IPS-18c (cell line): ENCODE data around the gene SSPN.
A peak's percentile ranks its signal among the peaks of the same experiment; 100 is the strongest.

ENCODE experiments used
- H3K4me3 ChIP-seq: 2 replicates; pipeline ENCODE4 v1.7.0; 2013; ENCODE audit warnings: low read depth, mild to moderate bottlenecking, low read length, moderate library complexity; ENCODE audit not compliant: insufficient read depth
- H3K9me3 ChIP-seq: one replicate; pipeline ENCODE4 v1.6.1; 2013; ENCODE audit warnings: mild to moderate bottlenecking, low read length, moderate library complexity; ENCODE audit not compliant: control insufficient read depth, insufficient read depth

The SSPN gene, protein sequence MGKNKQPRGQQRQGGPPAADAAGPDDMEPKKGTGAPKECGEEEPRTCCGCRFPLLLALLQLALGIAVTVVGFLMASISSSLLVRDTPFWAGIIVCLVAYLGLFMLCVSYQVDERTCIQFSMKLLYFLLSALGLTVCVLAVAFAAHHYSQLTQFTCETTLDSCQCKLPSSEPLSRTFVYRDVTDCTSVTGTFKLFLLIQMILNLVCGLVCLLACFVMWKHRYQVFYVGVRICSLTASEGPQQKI

DNA sequence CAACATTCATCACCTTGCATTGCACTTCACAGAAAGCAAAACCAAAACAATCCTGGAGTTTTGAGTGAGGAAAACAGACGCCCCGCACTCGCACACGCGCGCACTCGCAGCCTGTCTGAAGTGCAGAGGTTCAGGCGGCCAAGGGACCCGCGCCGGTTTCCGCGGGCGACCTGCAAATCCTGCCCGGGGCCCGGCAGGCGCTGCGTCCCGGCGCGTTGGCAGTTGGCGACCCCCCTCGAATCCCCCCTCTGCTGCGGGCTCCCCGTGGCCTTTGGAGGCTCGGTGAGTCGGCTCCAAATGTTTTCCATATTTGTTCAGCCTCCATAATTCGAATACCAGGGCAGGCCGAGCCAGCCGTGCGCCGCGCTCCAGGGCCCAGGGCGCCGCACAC, at the start of gene SSPN:
TSS of gene SSPN (plus strand) at position 324 of the 391 bp plus-strand sequence. CDS start 100 bp downstream, outside the sequence.
- Histone ChIP-seq H3K9me3 (no peaks in the 10 kb centered on the region), H3K4me3 (peak within 1 kb of the TSS; percentile 38)

DNA sequence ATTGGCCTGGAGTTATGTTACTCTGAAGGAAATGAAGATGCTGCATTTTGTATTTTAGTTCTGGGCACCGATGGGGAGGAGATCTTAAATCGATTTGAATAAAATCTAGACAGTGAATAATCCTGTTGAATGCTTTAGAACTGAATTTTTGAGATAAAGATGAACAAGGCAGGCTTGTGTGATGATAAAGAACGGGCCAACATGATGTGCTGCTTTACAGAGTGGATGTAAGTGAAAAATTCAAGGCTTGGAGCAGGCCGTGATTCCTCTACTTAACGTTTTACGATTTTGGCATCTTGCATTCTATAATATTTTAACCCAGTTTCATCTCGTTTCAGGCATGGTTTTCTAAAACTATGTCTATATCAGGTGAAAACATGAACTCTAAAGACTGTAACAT, 47.1 kb upstream of the SSPN start:
- Histone ChIP-seq H3K9me3 (peaks cover 2% of the 10 kb centered on the region), H3K4me3 (no peak overlapping the region)

DNA sequence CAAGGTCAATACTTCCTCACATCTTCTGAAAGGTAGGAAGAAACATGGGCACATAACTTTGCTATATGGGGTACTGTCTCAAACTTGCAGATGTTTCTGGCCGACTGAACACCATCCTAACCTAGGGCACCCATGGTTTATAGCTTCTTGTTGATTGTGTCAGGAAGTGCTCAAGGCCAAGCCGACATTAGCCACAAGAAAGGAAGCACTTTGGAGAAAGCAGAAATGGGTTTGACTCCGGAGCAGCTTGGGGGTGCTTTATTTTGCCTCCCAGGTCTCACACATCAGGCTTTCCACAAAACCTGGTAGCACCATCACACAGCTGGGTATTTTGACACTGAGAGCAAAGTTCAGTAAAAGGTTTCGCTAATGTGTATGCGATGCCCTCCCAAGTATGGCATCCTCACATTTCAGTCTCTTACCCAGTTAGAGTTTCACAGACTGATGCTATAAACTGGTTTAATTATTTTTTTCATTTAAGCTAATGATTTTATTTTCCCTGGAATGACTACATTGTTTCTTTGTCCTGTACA, 45.3 kb upstream of the SSPN start:
- Histone ChIP-seq H3K9me3 (peaks cover 2% of the 10 kb centered on the region), H3K4me3 (no peak overlapping the region)

DNA sequence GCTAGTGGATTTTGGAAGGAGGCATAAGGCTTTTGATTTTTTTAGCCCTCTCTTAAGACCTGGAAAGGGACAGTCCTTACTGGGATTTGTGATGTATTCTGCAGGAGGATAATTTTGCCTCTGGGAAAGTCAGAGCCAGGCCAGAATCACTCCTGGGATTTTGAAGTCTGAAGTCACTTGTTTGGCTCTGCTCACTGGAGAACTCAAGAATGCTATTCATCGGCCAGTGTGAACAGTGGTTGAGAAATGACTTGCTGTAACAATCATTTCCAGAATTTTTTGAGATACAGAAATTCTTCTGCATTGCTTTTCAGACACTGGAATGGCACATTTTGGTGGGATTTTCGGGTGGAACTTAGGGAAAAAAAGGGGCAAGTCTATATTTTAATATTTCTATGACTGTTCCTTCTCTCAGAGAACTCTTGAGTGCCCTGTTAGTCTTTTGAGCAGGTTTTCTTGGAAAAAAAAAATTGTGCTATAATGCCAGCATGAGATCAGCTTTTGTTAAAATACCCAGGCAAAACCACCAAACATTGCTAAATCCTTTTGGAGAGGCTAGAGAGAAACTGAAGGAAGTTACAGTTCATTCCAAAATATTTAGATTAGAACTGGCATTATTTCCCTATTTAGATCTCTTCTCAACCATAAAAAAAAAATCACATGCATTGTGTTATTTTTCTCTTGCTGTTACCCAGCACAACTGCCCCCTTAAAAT, 44.5 kb upstream of the SSPN start:
- Histone ChIP-seq H3K9me3 (peaks cover 2% of the 10 kb centered on the region), H3K4me3 (no peak overlapping the region)

DNA sequence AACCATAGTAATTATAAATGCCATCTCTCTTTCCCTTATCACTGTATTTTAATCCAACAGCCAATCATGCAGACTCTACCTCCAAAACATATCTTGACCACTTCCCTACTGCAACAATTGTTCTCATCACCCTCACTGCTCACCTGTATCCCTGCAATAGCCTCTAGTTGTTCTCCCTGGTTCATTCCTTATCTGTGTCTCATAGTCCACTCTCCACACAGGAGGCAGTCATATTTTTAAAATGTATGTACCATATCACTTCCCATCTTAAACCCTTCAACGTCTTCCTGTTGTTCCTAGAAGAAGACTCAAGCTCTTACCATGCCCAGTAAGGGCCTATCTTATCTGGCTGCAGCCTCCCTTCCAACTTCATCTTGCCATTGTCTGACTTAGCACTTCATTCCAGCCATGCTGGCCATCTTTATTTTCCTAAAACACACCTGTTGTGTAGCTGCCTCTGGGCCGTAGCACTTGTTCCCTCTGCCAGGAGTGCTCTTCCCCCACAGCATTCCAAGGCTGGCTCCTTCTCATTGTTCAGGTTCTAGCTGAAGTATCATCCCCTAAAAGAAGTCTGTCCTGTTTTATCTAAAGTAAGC, 42.8 kb upstream of the SSPN start:
- H3K9me3 ChIP-seq: peaks cover 2% of the 10 kb centered on the region
- H3K4me3 ChIP-seq: no peak overlapping the region

DNA sequence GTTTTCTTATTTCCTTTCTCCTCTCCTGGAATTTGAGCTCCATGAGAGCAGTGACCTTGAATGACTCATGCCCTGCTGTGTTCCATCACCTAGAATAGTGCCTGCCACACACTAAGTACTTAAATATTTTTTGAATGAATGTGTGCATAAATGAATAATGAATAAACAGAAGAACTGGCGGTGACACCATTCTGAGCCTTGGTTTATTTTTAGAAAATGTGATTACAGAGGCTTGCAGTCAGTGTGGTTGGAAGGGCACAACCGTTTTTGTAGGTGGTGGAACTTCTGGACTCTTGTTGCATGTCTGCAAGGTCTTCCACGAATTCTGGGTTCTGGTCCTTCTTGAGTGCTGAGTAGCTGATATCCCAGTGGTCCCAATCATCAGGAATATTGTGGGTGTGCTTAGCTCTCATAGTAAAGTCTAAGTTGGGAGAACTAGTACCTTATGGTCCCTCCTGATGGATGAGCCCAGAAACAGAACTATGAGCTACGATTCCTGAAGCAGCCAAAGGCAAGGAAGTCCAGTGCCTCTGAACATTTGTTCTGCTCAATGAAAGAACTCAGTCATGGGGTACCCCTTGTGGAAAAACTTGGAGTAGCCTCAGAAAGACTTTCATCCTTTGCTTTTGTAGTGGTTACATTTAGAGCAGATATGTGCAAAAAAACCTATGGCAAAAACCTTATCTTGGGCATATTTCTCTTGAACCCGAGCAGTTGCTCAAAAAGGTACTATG, 41.8 kb upstream of the SSPN start:
- Histone ChIP-seq H3K4me3 (no peak overlapping the region), H3K9me3 (peaks cover 2% of the 10 kb centered on the region)

DNA sequence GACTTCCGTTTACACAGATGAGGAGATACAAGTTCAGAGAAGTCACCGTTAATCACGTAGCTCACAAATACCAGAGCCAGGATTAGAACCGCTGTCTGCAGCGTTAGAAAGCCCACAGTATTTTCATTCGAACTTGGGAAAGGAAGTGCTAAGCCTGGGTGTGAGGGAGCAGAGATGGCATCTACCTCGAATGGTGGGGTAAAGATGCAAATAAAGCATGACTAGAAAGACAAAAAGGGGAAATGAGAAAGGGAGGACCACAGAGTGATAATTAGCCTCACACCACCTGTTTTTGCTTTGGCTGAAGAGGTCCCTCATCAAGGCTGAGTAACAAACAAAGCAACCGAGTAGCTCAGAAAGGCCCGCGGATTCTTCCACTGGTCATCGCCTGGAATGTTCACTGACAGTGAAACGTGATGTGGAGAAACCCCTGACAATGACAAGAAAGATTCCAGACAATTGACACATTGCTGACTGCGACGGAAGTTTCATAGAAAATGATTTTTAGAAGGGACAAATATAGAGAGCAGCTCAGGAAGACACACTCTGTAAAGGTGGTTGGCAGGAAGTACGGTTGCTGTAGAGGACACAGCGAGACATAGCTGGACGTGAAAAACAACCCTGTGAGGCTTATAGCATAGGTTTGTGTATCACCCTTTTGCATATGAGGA, 39.0 kb upstream of the SSPN start:
- no peak overlapping the region for H3K4me3 ChIP-seq
- H3K9me3 ChIP-seq: no peaks in the 10 kb centered on the region

DNA sequence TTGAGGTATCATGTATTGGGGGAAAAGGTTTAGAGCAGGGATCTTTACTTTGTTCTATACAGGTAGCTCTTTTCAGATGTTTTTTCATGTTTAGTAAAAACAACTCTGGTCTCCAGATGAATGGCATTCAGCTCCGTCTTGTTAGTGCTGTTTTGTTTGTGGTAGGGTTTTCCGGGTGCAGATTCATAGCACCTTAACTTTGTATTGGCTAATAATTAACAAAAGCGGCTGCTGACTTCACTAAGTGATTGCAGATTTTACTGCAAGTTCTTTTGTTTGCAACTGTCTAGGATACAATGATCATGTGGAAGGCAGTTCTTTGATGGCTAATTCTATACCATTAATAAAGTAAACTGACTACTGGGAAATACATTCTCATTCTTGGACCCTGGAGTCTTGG, 38.4 kb upstream of the SSPN start:
- H3K4me3 ChIP-seq: no peak overlapping the region

DNA sequence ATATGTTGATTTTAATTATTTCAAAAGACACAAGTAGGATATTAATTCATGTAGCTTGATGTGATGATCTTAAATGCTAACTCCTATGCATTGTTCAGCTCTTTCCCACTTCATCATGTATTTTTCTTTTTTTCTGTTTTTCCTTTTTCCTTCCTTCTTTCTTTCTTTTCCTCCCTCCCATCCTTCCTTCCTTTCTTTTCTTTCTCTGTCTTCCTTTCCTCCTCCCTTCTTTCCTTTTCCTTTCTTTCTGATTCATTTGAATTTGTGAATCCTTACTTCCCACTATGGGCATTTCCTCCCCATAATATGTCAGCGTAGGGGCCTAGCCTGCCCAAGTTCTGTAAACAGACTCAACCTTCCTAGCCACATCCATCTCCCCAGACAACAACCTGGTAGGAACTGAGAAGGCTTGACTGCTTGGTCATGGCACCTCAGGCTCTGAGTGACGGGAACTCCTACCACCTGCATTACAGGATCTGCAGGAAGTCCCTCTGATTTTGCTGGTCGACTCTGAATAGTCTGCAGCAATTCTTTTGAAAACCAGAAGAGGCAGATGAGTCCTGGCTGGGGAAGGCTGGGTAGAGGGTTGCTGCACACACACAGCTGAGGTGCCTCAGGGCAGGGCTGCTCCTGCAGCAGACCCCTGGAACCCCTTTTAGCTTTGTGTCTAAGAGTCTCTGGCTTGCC, 37.2 kb upstream of the SSPN start:
- no peaks in the 10 kb centered on the region for H3K9me3 ChIP-seq
- H3K4me3 ChIP-seq: no peak overlapping the region

More for the DNA sequence above, 38.4 kb upstream of the SSPN start:
- no peaks in the 10 kb centered on the region for H3K9me3 ChIP-seq

DNA sequence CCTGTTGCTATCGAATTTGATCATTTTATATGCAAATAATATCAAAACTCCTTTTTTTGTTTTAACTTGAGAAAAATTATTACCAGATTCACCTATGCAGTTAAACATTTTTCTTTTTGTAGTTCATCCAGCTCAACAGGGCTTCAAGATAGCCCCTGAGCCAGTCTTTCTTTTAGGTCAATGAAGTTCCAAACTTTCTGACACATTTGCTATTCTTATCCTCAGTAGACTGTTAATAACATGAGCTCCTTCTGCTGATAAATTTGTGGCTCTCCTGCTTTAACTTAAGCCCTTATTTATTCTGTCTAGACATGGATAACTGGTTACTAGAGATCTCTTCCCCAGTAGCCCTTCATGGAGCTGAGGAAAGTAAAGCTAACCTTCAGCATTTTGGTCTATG, 33.2 kb upstream of the SSPN start:
- H3K9me3 ChIP-seq: no peaks in the 10 kb centered on the region
- no peak overlapping the region for H3K4me3 ChIP-seq

DNA sequence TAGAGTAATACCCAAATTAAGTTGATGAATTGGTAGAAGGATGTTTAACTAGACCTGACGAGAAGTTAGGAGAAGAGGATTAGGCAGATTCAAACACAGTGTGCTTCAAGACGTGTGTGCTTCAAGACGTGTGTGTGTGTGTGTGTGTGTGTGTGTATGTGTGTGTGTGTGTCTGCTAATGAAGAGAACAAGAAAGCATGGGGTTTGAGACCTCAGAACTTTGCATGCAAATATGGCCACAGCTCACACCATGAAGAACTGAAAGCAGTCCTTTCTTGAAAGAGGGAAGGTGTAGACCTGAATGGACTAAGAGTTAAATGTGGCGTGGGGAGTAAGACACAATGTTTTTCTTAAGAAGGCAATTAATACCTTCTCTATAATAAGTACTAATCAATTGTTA, 32.5 kb upstream of the SSPN start:
- Histone ChIP-seq H3K9me3 (no peaks in the 10 kb centered on the region), H3K4me3 (no peak overlapping the region)

DNA sequence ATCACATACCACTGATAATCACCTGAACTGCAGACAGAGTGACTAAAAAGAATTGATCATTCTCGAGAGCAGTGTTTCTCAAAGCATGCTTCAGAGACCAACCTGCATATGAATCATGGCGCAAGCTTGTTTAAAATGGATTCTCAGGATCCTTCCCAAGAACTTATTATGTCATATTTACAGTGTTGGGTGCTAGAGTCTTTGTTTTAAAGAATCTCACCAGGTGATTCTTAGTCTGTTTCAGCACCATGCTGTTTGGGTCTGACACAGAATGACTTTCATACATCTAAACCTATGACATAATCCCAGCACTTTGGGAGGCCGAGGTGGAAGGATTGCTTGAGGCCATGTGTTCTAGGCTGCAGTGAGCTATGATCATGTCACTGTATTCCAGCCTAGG, 31.3 kb upstream of the SSPN start:
- H3K9me3 ChIP-seq: no peaks in the 10 kb centered on the region
- H3K4me3 ChIP-seq: no peak overlapping the region

DNA sequence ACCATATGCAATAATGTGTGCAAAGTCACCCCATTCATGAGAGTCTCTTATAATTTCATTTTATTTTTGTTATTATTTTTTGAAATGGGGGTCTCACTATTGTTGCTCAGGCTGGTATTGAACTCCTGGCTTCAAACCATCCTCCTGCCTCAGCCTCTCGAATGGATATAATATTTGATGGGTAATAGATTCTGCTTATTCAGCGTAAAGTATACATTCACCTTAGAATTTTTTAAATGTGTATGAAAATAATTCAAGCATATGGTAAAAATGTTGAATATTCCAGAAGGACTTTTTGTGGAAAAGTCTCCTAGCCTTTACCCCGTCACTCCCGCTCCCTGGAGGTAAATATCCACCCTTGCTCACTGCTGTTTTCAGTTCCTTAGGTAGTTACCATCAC, 23.4 kb upstream of the SSPN start:
- H3K9me3 ChIP-seq: no peaks in the 10 kb centered on the region
- H3K4me3 ChIP-seq: no peak overlapping the region

DNA sequence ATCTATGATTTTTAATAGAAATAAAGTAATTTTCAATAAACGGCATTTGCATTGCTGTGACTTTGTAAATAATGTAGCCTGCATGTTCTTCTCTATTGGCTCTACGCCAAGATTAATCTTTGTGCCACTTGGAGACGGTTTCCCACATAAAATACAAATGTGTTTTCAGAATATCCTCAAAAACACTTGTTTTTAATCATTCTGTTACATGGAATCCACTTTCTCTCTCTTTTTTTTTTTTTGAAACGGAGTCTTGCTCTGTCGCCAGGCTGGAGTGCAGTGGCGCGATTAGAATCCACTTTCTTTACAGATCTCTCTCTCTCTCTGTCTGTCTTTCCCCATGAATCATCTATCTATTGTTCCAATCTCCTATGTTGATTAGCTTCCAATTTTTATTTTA, 22.8 kb upstream of the SSPN start:
- Histone ChIP-seq H3K4me3 (no peak overlapping the region), H3K9me3 (no peaks in the 10 kb centered on the region)

DNA sequence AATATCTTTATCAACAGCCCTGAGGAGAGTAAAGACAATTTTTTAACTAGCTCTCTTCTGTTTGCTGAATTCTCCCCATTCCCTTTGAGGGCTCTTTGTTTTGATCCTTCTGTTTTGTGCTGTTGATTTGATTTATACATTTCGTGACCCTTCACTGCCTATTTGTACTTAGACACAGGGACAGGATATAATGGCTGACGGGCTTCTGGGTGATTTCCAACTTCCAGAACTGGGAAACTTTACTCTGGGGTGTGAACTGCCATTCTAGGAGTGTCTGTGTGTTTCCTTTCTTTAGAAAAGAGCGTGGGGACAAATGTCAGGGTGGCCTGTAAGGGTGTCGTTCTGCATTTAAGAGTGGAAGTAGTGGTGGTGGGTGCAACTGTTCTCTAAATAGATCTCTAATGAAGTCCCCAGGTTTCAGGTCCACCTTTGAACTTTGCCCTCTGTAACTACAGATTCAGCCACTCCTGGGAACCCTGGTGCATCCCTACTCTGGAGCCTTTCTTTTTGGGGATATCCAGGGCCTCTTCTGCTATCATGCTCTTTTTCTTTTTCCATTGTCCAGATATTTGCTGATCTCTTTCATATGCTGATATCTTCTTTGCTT, 22.3 kb upstream of the SSPN start:
- Histone ChIP-seq H3K9me3 (no peaks in the 10 kb centered on the region), H3K4me3 (no peak overlapping the region)

DNA sequence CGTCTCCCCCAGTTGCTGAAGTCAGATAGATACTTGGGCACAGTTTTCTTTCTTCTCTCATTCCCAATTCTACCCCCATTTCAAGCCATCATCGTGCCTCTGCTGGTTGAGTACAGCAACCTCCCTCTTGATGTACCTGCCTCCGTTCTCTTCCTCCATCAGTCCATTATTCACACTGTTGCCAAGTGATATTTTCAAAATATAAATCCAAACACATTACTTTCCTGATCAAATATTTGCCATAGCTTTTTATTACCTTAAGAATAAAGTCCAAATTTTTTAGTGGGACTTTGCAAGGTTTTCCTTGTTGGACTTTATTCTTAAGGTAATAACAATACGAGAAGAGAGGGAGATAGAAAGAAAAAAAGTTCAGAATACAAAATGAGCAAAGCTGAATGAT, 18.6 kb upstream of the SSPN start:
- Histone ChIP-seq H3K9me3 (no peaks in the 10 kb centered on the region), H3K4me3 (no peak overlapping the region)
